Esophagus muscularis mucosa (tissue), 4 donors: ENCODE measurements around the gene LAGE3. TPM values are rescaled to one million over a fixed set of nuclear protein-coding genes. Genes with fewer than 3 reads are reported as not detected.

Experiments used
- DNase-seq: peaks from one replicate; pipeline ENCODE4 v3.0.0-alpha.2; 2017; ENCODE audit errors: extremely low spot score
- H3K27ac ChIP-seq, 4 donors: fragments of 200-600 bp; sonication (generic); replicated peaks in 1 of 4; 1 replicate in 3 of 4; 2 replicates in 1 of 4; pipeline ENCODE4 v1.5.1; 2016 to 2019; ENCODE audit warnings: mild to moderate bottlenecking in 1 of 4
- H3K27me3 ChIP-seq, 4 donors: fragments of 200-600 bp; sonication (generic); one replicate each; pipeline versions ENCODE4 v1.5.1 to v1.6.0; 2016 to 2019
- H3K36me3 ChIP-seq, 4 donors: fragments of 200-600 bp; sonication (generic); one replicate each; pipeline ENCODE4 v1.5.1; 2016 to 2019
- H3K4me1 ChIP-seq, 4 donors: fragments of 200-600 bp; sonication (generic); one replicate each; pipeline ENCODE4 v1.5.1; 2016 to 2019
- H3K4me3 ChIP-seq, 4 donors: fragments of 200-600 bp; sonication (generic); 1 replicate in 2 of 4; 2 replicates in 2 of 4; pipeline ENCODE4 v1.5.1; 2016 to 2019; ENCODE audit warnings: mild to moderate bottlenecking in 4 of 4, moderate library complexity in 1 of 4
- H3K9me3 ChIP-seq, 4 donors: fragments of 200-600 bp; sonication (generic); 1 replicate in 3 of 4; 2 replicates in 1 of 4; pipeline ENCODE4 v1.5.1; 2016 to 2019
- EP300 ChIP-seq: sonication (generic); formaldehyde crosslinking; IDR thresholded peaks from one replicate; pipeline ENCODE4 v1.6.1; 2017; ENCODE audit warnings: antibody characterized with exemption
- POLR2A ChIP-seq: fragments of 450-650 bp; IDR thresholded peaks from one replicate; pipeline ENCODE4 v1.6.1; 2017; ENCODE audit warnings: antibody characterized with exemption, moderate library complexity, mild to moderate bottlenecking, low read depth
- POLR2AphosphoS5 ChIP-seq, 2 donors: sonication (generic); formaldehyde crosslinking; IDR thresholded peaks; one replicate each; pipeline ENCODE4 v1.6.1; 2017; ENCODE audit warnings: antibody characterized with exemption in 2 of 2
- WGBS: methylation state at CpG from one replicate; pipeline ENCODE4 v1.1.5; 2018; 5-methylcytosine and 5-hydroxymethylcytosine counted together
- intact Hi-C: fragments of 100-400 bp; cut with DNase I; formaldehyde crosslinking; loops from one replicate; pipeline ENCODE4 v1.15.1; 2023
- total RNA-seq, 4 donors: library from RNA; depleted of rRNA; stranded (reverse); fragments of >200 nt; gene quantifications; one replicate each; pipeline versions ENCODE4 v1.1.0 to v1.2.1, GENCODE V29; 2016
- TF ChIP-seq, protein P1 (sequence below), 3 experiments: fragments of 200-600 bp in 2 of 3; fragments of 450-650 bp in 1 of 3; sonication (generic) in 2 of 3; IDR thresholded peaks; one replicate each; pipeline ENCODE4 v1.5.1; 2017 to 2019; ENCODE audit warnings: antibody characterized with exemption in 3 of 3, mild to moderate bottlenecking in 2 of 3, moderate library complexity in 1 of 3

LAGE3 gene
- total RNA-seq, 4 donors from 2014 or later, result 14.1 to 21.7 (median 16.9) TPM

- no peak overlapping the region for H3K27ac ChIP-seq
- no peaks in the 10 kb centered on the region for H3K9me3 ChIP-seq
- WGBS, result 85% methylated on average over 8 of the region's 26 CpGs
- intact Hi-C loops, result no loop called here
- H3K4me3 ChIP-seq, result no peak overlapping the region
- DNase-seq, result no peak
- H3K4me1 ChIP-seq, result peaks cover 0 to 21% (median 17%) of the 10 kb centered on the region in 4 donors
- peaks cover 0 to 33% (median 15%) of the 10 kb centered on the region in 4 donors for H3K36me3 ChIP-seq
- H3K27me3 ChIP-seq, result no peaks in the 10 kb centered on the region
- TF ChIP-seq, protein P1, sequence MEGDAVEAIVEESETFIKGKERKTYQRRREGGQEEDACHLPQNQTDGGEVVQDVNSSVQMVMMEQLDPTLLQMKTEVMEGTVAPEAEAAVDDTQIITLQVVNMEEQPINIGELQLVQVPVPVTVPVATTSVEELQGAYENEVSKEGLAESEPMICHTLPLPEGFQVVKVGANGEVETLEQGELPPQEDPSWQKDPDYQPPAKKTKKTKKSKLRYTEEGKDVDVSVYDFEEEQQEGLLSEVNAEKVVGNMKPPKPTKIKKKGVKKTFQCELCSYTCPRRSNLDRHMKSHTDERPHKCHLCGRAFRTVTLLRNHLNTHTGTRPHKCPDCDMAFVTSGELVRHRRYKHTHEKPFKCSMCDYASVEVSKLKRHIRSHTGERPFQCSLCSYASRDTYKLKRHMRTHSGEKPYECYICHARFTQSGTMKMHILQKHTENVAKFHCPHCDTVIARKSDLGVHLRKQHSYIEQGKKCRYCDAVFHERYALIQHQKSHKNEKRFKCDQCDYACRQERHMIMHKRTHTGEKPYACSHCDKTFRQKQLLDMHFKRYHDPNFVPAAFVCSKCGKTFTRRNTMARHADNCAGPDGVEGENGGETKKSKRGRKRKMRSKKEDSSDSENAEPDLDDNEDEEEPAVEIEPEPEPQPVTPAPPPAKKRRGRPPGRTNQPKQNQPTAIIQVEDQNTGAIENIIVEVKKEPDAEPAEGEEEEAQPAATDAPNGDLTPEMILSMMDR (IDR thresholded peaks at IDR 0.05), result no peak
- TF ChIP-seq POLR2AphosphoS5 (IDR thresholded peaks at IDR 0.05), result no peak
- no peak for TF ChIP-seq POLR2A
- no peak for TF ChIP-seq EP300
Observed at GRCh38 chrX:154460326-154460725, 18.8 kb downstream of the LAGE3 start.

- WGBS, result 74% methylated on average over 10 of the region's 14 CpGs
Observed at GRCh38 chrX:154459832-154460231, 19.2 kb downstream of the LAGE3 start.

DNA sequence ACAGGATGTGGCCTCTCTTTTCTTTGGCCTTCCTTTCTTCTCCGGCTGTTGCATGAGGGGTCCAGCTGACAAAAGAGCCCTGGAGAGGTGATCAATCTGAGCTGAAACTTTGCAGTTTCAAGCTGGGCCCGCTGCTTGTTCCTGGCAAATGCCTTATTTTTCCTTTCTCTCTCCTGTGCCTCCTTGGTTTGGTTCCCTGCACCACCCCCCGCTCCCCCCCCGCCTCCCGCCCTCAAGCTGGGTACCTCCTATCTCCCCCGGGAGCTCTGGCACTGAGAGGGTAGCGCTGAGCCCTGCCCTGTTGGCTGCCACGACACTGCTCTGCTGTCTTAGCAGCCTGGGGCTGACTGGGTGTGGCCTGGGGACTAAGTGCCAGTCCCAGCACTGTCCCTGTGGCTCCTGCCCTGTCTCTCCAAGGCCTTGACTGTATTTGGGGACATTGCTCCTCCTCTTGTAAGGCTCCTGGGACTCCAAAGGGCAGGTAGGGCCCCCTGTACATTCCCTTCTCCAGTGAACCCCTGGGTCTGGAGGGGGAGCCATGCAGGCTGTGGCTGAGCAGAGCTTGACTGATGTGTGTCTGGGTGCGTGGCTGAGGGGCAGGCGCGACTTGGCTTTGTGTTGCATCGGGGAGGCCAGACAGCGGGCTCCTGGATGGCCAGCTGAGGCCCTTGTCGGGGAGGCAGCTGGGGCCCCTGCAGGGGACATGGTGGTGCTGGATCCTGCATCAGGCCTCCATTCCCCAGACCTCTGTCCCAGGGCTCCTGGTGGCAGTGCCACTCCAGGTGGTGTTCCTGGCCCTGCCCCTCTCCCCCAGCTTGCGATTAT, 19.9 kb downstream of the LAGE3 start:
- 63% methylated on average over 15 of the region's 15 CpGs for WGBS
- Histone ChIP-seq H3K36me3 (peaks cover 0 to 22% (median 9%) of the 10 kb centered on the region in 4 donors), H3K9me3 (no peaks in the 10 kb centered on the region), H3K27ac (peak overlapping the region; percentile 69 to 75 (median 72)), H3K27me3 (no peaks in the 10 kb centered on the region), H3K4me1 (peaks cover 0 to 21% (median 17%) of the 10 kb centered on the region in 4 donors), H3K4me3 (peak overlapping the region; percentile 59 to 72 (median 63))
- TF ChIP-seq POLR2A (no peak), POLR2AphosphoS5 (IDR thresholded peaks at IDR 0.05) (no peak)
- no peak for DNase-seq
- intact Hi-C loops, result no loop called here

More at GRCh38 chrX:154459832-154460231, 19.2 kb downstream of the LAGE3 start:
- DNase-seq, result no peak
- H3K27ac ChIP-seq, result peak overlapping the region in 1 of 4 donors; percentile 75
- peaks cover 0 to 21% (median 17%) of the 10 kb centered on the region in 4 donors for H3K4me1 ChIP-seq
- intact Hi-C loops, result no loop called here
- H3K9me3 ChIP-seq, result no peaks in the 10 kb centered on the region
- H3K36me3 ChIP-seq, result peaks cover 0 to 29% (median 12%) of the 10 kb centered on the region in 4 donors
- peak overlapping the region; percentile 59 to 72 (median 63) for H3K4me3 ChIP-seq
- TF ChIP-seq POLR2AphosphoS5 (IDR thresholded peaks at IDR 0.05), result no peak
- H3K27me3 ChIP-seq, result no peaks in the 10 kb centered on the region

GRCh38 chrX:154458116-154458953, 20.7 kb downstream of the LAGE3 start, which contains the start of gene PLXNA3:
PLXNA3 (plus strand) TSS chrX:154458281; CDS start chrX:154460184, 1,903 bp downstream.
- H3K9me3 ChIP-seq, result no peaks in the 10 kb centered on the region
- TF ChIP-seq EP300 (no peak), POLR2AphosphoS5 (IDR thresholded peaks at IDR 0.05) (peak; percentile 26 to 29)
- TF ChIP-seq, protein P1 (IDR thresholded peaks at IDR 0.05), result no peak
- WGBS, result 50% methylated on average over 8 of the region's 88 CpGs
- DNase-seq, result no peak
- H3K27ac ChIP-seq, result peak within 1 kb of the TSS; percentile 69 to 75 (median 72)
- no peaks in the 10 kb centered on the region for H3K27me3 ChIP-seq
- H3K36me3 ChIP-seq, result peaks cover 0 to 16% (median 6%) of the 10 kb centered on the region in 4 donors
- intact Hi-C loops, result no loop called here
- peak within 1 kb of the TSS; percentile 59 to 72 (median 63) for H3K4me3 ChIP-seq
- peaks cover 0 to 21% (median 17%) of the 10 kb centered on the region in 4 donors for H3K4me1 ChIP-seq

DNA sequence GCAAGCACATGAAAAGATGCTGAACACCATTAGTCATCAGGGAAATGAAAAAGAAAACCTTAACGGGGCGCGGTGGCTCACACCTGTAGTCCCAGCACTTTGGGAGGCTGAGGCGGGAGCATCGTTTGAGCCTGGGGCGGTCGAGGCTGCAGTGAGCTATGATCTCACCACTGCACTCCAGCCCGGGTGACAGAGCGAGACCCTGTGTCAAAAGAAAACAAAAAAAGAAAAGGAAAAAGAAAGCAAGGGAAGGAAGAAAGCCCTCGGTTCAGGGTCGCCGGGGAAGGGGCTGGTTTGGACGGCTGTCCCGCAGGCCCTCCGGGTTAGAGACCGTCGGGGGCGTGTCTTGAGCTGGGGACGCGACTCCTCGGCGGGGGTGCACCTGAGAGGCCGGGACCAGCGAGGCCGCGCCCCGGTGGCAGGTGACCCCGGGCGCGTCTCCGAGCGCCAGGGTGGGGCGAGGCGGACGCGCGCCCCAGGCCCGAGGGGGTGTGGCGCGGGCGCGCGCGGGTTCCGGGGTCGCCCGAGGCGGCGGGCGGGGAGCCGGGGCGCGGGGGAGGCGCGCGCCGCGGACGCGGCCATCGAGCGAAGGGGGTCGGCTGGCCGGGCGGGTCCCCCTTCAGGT, 21.5 kb downstream of the LAGE3 start:
- Histone ChIP-seq H3K9me3 (no peaks in the 10 kb centered on the region), H3K4me3 (peak overlapping the region; percentile 59 to 72 (median 63)), H3K27me3 (no peaks in the 10 kb centered on the region), H3K4me1 (peaks cover 0 to 21% (median 17%) of the 10 kb centered on the region in 4 donors), H3K27ac (peak overlapping the region; percentile 69 to 75 (median 72)), H3K36me3 (peaks cover 0 to 16% (median 6%) of the 10 kb centered on the region in 4 donors)
- WGBS, result 50% methylated on average over 54 of the region's 65 CpGs
- TF ChIP-seq EP300, result no peak
- no peak for TF ChIP-seq POLR2AphosphoS5 (IDR thresholded peaks at IDR 0.05)
- TF ChIP-seq POLR2A, result no peak
- intact Hi-C loops, result no loop called here
- DNase-seq, result no peak
